ENCODE data around the gene MACROD2. TPM values are rescaled to one million over a fixed set of nuclear protein-coding genes. Genes with fewer than 3 reads are reported as not detected.

Gene MACROD2
- total and polyA plus RNA-seq, 2 experiments from 2014 or later, result 2.8 to 4.3 TPM

DNA sequence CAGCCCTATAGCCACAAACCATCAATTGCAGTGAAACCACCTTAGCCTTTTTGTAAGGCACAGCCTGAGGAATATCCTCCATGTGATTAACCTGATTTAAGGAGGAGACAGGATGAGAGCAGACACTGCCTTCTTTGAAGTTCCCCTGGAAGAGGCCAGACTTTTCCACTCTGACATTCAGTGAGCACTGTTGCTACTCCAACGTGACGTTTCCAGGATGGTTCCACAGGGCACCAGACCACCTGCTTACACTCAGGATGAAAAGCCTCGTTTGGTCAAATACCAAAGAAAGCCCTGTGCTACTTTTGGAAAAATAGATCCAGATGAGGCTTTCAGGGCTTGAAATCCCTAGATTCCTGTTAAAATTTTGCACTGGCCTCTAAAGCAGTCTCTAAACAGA, 1444.2 kb downstream of the MACROD2 start (continued):
- TF ChIP-seq ZNF114 (CRISPR knock-in tag; IDR thresholded peaks at IDR 0.05) (no peak), REST (IDR thresholded peaks at IDR 0.05; ENCODE audit: unreplicated experiment) (no peak), ZNF331 (CRISPR knock-in tag; IDR thresholded peaks at IDR 0.05; ENCODE audit: low read depth) (no peak)
- TF ChIP-seq, protein P1, sequence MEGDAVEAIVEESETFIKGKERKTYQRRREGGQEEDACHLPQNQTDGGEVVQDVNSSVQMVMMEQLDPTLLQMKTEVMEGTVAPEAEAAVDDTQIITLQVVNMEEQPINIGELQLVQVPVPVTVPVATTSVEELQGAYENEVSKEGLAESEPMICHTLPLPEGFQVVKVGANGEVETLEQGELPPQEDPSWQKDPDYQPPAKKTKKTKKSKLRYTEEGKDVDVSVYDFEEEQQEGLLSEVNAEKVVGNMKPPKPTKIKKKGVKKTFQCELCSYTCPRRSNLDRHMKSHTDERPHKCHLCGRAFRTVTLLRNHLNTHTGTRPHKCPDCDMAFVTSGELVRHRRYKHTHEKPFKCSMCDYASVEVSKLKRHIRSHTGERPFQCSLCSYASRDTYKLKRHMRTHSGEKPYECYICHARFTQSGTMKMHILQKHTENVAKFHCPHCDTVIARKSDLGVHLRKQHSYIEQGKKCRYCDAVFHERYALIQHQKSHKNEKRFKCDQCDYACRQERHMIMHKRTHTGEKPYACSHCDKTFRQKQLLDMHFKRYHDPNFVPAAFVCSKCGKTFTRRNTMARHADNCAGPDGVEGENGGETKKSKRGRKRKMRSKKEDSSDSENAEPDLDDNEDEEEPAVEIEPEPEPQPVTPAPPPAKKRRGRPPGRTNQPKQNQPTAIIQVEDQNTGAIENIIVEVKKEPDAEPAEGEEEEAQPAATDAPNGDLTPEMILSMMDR (conservative IDR thresholded peaks at IDR 0.05; ENCODE audit: low read depth in 2 of 2), result no peak

DNA sequence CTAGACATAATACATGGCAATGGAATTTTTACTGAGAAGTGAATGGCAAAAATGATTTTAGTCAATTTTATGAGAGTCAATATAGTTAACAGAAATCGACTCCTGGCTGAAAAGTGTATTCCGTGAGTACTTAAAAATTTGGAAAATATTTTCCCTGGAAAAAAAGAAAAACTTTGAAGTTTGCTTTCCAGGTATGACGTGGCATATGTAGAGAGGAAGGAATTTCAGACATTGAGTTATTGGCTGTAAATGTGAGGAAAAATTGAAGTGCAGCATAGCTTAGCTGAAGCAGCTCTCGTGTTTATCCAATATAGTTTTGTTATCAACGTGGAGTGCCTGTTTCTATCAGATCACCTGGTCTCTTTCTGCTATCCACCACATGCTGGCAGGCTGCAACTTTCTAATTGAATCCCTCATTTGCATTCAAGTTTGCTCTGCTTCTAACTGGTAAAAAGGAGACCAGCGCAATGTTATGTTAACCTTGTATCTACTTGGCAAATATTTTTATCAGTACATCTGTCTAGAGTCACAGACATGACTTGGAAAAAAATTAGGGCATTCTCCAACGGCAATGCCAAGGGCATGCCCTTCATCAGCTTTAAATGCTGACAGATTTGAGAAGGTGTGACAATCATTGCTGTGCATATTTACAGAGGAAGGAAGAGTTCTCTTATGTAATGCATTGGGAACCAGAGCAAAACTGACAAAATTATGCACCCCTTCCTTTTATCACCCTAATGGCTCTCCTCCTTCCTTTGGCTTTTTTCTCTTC, 1444.9 kb downstream of the MACROD2 start:
- Histone ChIP-seq H3K4me2 (peak overlapping the region; percentile 53), H3K4me3 (no peak overlapping the region), H3K79me2 (replicated peaks; ENCODE audit: insufficient read depth) (no peaks in the 10 kb centered on the region), H2AFZ (peak overlapping the region; percentile 9; the same call in 1 of the 2 replicates), H3K27me3 (ENCODE audit: insufficient read depth) (no peaks in the 10 kb centered on the region), H3F3A (replicated peaks; ENCODE audit: low read depth) (no peaks in the 10 kb centered on the region), H4K20me1 (replicated peaks; ENCODE audit: insufficient read depth) (no peaks in the 10 kb centered on the region), H3K9me2 (ENCODE audit: insufficient read depth) (no peaks in the 10 kb centered on the region), H3K4me1 (ENCODE audit: insufficient read depth) (peaks cover 23% of the 10 kb centered on the region), H3K27ac (ENCODE audit: low read depth) (no peak overlapping the region), H3K36me3 (ENCODE audit: insufficient read depth) (no peaks in the 10 kb centered on the region)
- DNase-seq (ENCODE audit: low spot score) (peak; percentile 17), ATAC-seq (peak; percentile 59)
- Mint-ChIP-seq H3K27me3 (ENCODE audit: insufficient read depth, low read depth, poor library complexity) (no peaks in the 10 kb centered on the region), H3K9me3 (peaks cover 3% of the 10 kb centered on the region; the same call in 2 of the 3 replicates), H3K36me3 (ENCODE audit: low read depth) (no peaks in the 10 kb centered on the region; the same call in 2 of the 3 replicates), H3K4me3 (no peak overlapping the region), H3K4me1 (peaks cover 26% of the 10 kb centered on the region), H3K27ac (no peak overlapping the region)
- no peak for TF ChIP-seq ZNF114 (CRISPR knock-in tag; IDR thresholded peaks at IDR 0.05)
- TF ChIP-seq STAT1 (IDR thresholded peaks at IDR 0.05; ENCODE audit: unreplicated experiment), result no peak
- no peak for TF ChIP-seq CREB1 (CRISPR knock-in tag; IDR thresholded peaks at IDR 0.05; ENCODE audit: low read depth)
- no peak for TF ChIP-seq POLR2AphosphoS5 (IDR thresholded peaks at IDR 0.05; ENCODE audit: low read depth)
- no peak for TF ChIP-seq ETS1 (IDR thresholded peaks at IDR 0.05)
- no peak for TF ChIP-seq EZH2phosphoT487 (IDR thresholded peaks at IDR 0.05; ENCODE audit: unreplicated experiment)
- no peak for TF ChIP-seq ZNF331 (CRISPR knock-in tag; IDR thresholded peaks at IDR 0.05; ENCODE audit: low read depth)
- TF ChIP-seq, protein P1 (conservative IDR thresholded peaks at IDR 0.05; ENCODE audit: low read depth in 2 of 2), result no peak
- TF ChIP-seq EZH2 (IDR thresholded peaks at IDR 0.05; ENCODE audit: low read depth, unreplicated experiment), result no peak

All from GM23338 (cell line).